PC-3 (cell line): ENCODE data around the gene IFI30. TPM values are rescaled to one million over a fixed set of nuclear protein-coding genes. Genes with fewer than 3 reads are reported as not detected.

ENCODE experiments used
- ATAC-seq: fragments of 200-7000 bp; cut with Tn5 transposase; 2 replicates; pipeline ENCODE4 v1.9.1; 2020; ENCODE audit warnings: mild to moderate bottlenecking, moderate library complexity
- BruUV-seq: library from RNA; stranded (reverse); fragments of 400-500 nt; replicated peaks from 2 replicates; lab custom pipeline; 2021; lab: Mats Ljungman, UMichigan
- CTCF ChIA-PET: fragments of 300-600 bp; sonication (Branson Sonifier 250); formaldehyde crosslinking; loops from one replicate; lab custom pipeline; 2022; ENCODE audit warnings: antibody characterized with exemption; lab: Charles Lee
- POLR2A ChIA-PET: fragments of 300-600 bp; sonication (Branson Sonifier 250); formaldehyde crosslinking; loops from one replicate; lab custom pipeline; 2022; ENCODE audit warnings: antibody characterized with exemption; ENCODE audit not compliant: unreplicated experiment; lab: Charles Lee
- DNase-seq: peaks from one replicate; pipeline ENCODE4 v3.0.0-alpha.2; 2015
- H2AFZ ChIP-seq: fragments of 300-600 bp; sonication (generic); 2 replicates; pipeline ENCODE4 v1.6.0; 2016; ENCODE audit warnings: antibody characterized with exemption, low read length
- H3F3A ChIP-seq: fragments of 300-600 bp; sonication (generic); one replicate; pipeline ENCODE4 v1.6.0; 2017; ENCODE audit warnings: antibody characterized with exemption, low read length, control low read depth, mild to moderate bottlenecking; ENCODE audit not compliant: unreplicated experiment
- H3K27ac ChIP-seq: fragments of 300-600 bp; sonication (generic); 2 replicates; pipeline ENCODE4 v1.5.1; 2016; ENCODE audit warnings: mild to moderate bottlenecking, low read length
- H3K27me3 ChIP-seq: fragments of 300-600 bp; sonication (generic); 2 replicates; pipeline ENCODE4 v1.6.1; 2016; ENCODE audit warnings: low read length, mixed read lengths
- H3K36me3 ChIP-seq: fragments of 300-600 bp; sonication (generic); 2 replicates; pipeline ENCODE4 v1.6.1; 2016; ENCODE audit warnings: low read depth, mixed run types, low read length, mixed read lengths
- H3K4me1 ChIP-seq: fragments of 300-600 bp; sonication (generic); 2 replicates; pipeline ENCODE4 v1.5.1; 2016; ENCODE audit warnings: low read length; ENCODE audit not compliant: insufficient read depth
- H3K4me2 ChIP-seq: fragments of 300-600 bp; sonication (generic); 2 replicates; pipeline ENCODE4 v1.6.0; 2016; ENCODE audit warnings: low read length
- H3K4me3 ChIP-seq: fragments of 300-600 bp; sonication (generic); 2 replicates; pipeline ENCODE4 v1.5.1; 2016; ENCODE audit warnings: mild to moderate bottlenecking, low read length, mixed read lengths
- H3K79me2 ChIP-seq: fragments of 300-600 bp; sonication (generic); 2 replicates; pipeline ENCODE4 v1.6.1; 2017; ENCODE audit warnings: low read length, mixed read lengths
- H3K9ac ChIP-seq: fragments of 300-600 bp; sonication (generic); 2 replicates; pipeline ENCODE4 v1.6.0; 2016; ENCODE audit warnings: mild to moderate bottlenecking, low read length
- H3K9me2 ChIP-seq: fragments of 300-600 bp; sonication (generic); replicated peaks from 2 replicates; pipeline ENCODE4 v1.6.1; 2016; ENCODE audit warnings: mixed run types, low read length, mixed read lengths
- H3K9me3 ChIP-seq: fragments of 300-600 bp; sonication (generic); 2 replicates; pipeline ENCODE4 v1.6.1; 2016; ENCODE audit warnings: low read length, mixed read lengths
- H4K20me1 ChIP-seq: fragments of 300-600 bp; sonication (generic); 2 replicates; pipeline ENCODE4 v1.6.1; 2016; ENCODE audit warnings: low read length, mixed read lengths
- CTCF ChIP-seq: fragments of 300-600 bp; sonication (generic); conservative IDR thresholded peaks from 2 replicates; pipeline ENCODE4 v1.5.1; 2017; ENCODE audit warnings: antibody characterized with exemption, low read depth, mild to moderate bottlenecking, low read length
- EZH2 ChIP-seq: fragments of 300-600 bp; sonication (generic); IDR thresholded peaks from one replicate; pipeline ENCODE4 v1.6.1; 2017; ENCODE audit warnings: antibody characterized with exemption, mild to moderate bottlenecking, low read length; ENCODE audit not compliant: unreplicated experiment
- EZH2phosphoT487 ChIP-seq: fragments of 300-600 bp; sonication (generic); IDR thresholded peaks from 2 replicates; pipeline ENCODE4 v1.6.1; 2018; ENCODE audit warnings: mild to moderate bottlenecking, antibody characterized with exemption, low read length, borderline replicate concordance
- intact Hi-C: fragments of 100-400 bp; cut with micrococcal nuclease; formaldehyde crosslinking; loops from 2 replicates; pipeline ENCODE4 v1.9.0; 2023
- total RNA-seq: library from RNA; depleted of rRNA; stranded (reverse); fragments of >200 nt; gene quantifications from 2 replicates; pipeline ENCODE4 v1.2.3, GENCODE V29; 2014

The IFI30 gene
- total RNA-seq, 1 experiment from 2014 or later = 31.1 TPM

GRCh38 chr19:18167011-18167410, 6.6 kb upstream of the IFI30 start:
- Histone ChIP-seq H3K36me3 (peaks cover 11% of the 10 kb centered on the region; the same call in 1 of the 2 replicates), H4K20me1 (no peaks in the 10 kb centered on the region), H2AFZ (no peak overlapping the region), H3K27ac (no peak overlapping the region), H3K4me2 (no peak overlapping the region), H3K4me3 (no peak overlapping the region), H3K9me2 (no peaks in the 10 kb centered on the region), H3K4me1 (no peaks in the 10 kb centered on the region), H3K9ac (no peak overlapping the region), H3K79me2 (no peaks in the 10 kb centered on the region), H3F3A (no peaks in the 10 kb centered on the region), H3K9me3 (no peaks in the 10 kb centered on the region), H3K27me3 (no peaks in the 10 kb centered on the region)
- TF ChIP-seq EZH2 (no peak), EZH2phosphoT487 (no peak), CTCF (no peak)
- BruUV-seq = no TSS peak
- no peak for DNase-seq
- intact Hi-C loops = no loop called here
- POLR2A ChIA-PET = no interaction called here
- no peak for ATAC-seq
- CTCF ChIA-PET = interaction anchor here (0.6 kb wide), 1 partner anchor 167 kb away, joined by 3 read pairs; no protein-coding TSS in a partner anchor

GRCh38 chr19:18167975-18168645, 5.5 kb upstream of the IFI30 start:
- Histone ChIP-seq H3K36me3 (peaks cover 6% of the 10 kb centered on the region; the same call in 1 of the 2 replicates), H3K79me2 (no peaks in the 10 kb centered on the region), H4K20me1 (no peaks in the 10 kb centered on the region), H3K4me3 (no peak overlapping the region), H3K9me2 (no peaks in the 10 kb centered on the region), H2AFZ (no peak overlapping the region), H3K4me2 (no peak overlapping the region), H3F3A (no peaks in the 10 kb centered on the region), H3K27me3 (no peaks in the 10 kb centered on the region), H3K9me3 (no peaks in the 10 kb centered on the region), H3K9ac (no peak overlapping the region), H3K4me1 (no peaks in the 10 kb centered on the region), H3K27ac (no peak overlapping the region)
- TF ChIP-seq EZH2phosphoT487 (no peak), CTCF (peak; percentile 81)
- CTCF ChIA-PET = interaction anchor here (0.6 to 1.2 kb wide), 4 partner anchors 10 to 168 kb away, joined by 3 read pairs; no protein-coding TSS in a partner anchor
- intact Hi-C loops = loop anchor here (1.0 kb wide), 1 partner anchor 55 kb away; no protein-coding TSS in a partner anchor
- POLR2A ChIA-PET = no interaction called here
- peak; percentile 83 for ATAC-seq
- DNase-seq = peak; percentile 53
- BruUV-seq = no TSS peak
